Measurements from ENCODE around the gene SIMC1.

GRCh38 chr5:176190886-176191755 lies 47.1 kb upstream of the SIMC1 start:
- TF ChIP-seq, protein P1, sequence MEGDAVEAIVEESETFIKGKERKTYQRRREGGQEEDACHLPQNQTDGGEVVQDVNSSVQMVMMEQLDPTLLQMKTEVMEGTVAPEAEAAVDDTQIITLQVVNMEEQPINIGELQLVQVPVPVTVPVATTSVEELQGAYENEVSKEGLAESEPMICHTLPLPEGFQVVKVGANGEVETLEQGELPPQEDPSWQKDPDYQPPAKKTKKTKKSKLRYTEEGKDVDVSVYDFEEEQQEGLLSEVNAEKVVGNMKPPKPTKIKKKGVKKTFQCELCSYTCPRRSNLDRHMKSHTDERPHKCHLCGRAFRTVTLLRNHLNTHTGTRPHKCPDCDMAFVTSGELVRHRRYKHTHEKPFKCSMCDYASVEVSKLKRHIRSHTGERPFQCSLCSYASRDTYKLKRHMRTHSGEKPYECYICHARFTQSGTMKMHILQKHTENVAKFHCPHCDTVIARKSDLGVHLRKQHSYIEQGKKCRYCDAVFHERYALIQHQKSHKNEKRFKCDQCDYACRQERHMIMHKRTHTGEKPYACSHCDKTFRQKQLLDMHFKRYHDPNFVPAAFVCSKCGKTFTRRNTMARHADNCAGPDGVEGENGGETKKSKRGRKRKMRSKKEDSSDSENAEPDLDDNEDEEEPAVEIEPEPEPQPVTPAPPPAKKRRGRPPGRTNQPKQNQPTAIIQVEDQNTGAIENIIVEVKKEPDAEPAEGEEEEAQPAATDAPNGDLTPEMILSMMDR (conservative IDR thresholded peaks at IDR 0.05), result no peak
- no peak for TF ChIP-seq EZH2 (IDR thresholded peaks at IDR 0.05; ENCODE audit: low read depth)

Measured in PC-9 (cell line).